ENCODE data around the gene SEC24B. TPM values are rescaled to one million over a fixed set of nuclear protein-coding genes. Genes with fewer than 3 reads are reported as not detected.
"Not testable (repeated sequence)": the region's sequence is repeated elsewhere in the genome, so short reads cannot be mapped to it uniquely, and the experiment has no call there.

The SEC24B gene
- polyA plus RNA-seq, 3 donors, result 39.2 to 43.7 (median 42.3) TPM

DNA sequence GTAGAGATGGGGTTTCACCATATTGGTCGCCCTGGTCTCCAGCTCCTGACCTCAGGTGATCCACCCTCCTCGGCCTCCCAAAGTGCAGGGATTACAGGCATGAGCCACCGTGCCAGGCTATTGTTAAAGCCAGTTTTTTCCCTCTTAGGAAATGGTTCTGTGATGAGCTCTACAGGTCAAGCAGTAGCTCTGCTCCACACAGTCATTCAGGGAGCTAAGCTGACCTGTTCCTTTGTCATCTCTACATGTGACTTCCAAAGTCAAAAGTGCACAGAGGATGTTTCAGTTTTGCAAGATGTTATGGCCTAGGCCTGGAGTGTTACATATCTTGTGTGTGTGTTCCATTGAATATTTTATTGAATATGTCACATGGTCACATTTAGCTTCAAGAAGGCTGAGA is 137.9 kb downstream of the SEC24B start:
- no peak for DNase-seq

DNA sequence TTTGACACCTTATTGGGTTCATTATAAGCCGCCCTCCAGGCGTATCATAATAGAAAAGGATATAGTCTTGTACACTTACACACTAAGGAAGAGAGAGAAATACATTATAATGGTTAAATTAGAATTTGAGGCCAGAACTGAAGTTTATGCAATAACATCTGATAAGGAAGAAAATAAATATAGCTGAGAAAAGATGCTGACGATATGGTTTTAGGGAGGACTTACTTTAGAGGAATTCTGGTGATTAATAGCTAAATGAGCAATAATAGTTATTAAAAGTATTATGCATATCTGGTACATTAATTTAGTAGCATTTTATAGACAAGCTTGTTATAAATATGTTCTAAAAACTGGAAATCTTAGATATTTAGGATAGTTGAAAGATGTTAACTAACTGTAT is 138.5 kb downstream of the SEC24B start:
- no peak for DNase-seq

DNA sequence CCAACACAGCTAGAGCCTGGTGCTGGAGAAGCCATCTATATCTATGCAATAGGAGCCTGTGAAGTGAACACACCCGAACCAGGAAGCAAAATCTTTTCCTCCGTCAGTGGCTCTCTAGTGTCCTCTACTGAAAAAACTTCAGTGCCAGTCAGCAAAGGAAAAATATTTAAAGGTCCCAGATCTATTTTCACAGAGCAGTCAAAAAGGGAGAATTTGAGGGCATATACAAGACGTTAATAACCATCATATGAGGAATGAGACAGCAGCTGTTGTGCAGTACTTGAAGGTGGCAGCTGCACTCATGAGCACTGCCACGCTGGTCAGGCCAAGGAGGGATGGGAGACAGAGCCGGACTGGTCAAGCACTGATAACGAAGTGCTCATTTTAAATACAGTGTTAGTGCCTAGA is 140.8 kb downstream of the SEC24B start:
- no peak for DNase-seq

DNA sequence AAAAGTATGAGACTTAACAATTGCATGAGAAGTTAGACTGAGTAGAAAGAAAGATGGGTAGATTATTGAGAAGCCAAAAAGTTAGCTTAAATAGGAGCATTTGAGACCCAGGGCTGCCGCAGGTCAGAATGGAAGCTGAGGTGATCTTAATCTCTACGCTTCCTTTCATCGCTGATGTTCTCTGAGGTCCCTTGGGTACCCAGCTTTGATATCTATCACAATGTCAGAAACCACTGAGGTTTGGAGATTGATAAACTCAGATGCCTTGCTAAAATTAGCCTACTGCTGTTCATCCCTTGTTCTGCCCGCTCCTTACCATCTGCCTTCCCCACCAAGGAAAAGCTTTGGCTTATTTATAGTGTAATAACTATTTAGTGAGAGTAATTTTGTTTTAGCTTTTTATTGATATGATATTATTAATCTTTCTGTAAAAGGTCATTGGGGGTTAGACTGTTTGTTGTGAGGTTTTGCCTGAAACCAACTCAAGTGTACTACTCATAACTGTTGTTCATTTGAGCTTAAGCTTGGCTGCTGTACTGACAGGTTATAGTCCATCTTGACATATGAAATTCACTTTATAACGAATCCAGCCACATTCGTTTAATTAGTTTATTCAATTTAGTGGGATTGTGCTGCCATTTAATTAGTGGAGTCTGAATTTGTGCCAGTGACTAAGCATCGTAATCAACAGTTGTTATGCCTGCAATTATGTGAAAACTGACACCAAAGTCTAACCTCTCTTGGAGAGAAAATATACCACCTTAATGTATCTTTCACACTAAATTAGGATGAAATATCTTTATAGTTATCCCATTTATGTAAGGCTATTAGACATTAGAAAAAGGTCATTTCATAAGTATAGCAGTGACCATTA is 141.6 kb downstream of the SEC24B start:
- no peak for DNase-seq

DNA sequence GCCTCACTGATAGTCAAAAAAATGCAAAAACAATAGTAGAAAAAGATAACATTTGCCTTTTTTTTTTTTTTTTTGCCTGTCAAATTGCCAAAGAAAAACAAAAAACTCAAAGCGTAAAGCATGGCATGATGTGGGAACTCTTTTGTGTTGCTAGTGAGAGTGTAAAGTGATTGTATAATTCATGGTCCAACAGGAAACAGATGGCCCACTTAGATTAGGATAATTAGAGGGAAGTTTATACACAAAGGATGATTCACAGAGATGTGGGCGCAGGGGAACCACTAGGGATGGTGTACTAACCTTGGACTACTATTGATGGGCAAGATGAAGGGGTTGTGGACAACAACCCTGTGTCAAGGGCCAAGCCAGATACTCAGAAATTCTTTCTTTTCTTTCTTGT is 142.8 kb downstream of the SEC24B start:
- no peak for DNase-seq

DNA sequence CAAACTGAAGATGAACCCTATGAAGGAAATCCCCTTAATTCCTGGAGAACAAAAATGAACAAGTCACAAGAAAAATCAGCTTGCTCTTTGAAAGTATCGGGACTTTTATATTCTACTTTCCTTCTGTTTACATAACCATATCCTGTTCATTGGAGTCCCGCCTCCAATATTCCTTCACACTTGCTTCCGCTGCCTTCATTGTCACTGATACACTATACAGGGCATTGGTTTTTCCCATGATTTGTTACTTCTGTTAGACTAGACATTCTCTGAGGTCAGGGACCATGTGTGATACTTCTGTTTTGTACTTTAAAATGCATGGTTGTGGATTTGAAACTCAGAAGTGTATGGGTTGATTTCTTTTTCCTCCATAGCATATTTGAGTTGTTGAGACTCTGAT is 145.2 kb downstream of the SEC24B start:
- DNase-seq, result no peak

DNA sequence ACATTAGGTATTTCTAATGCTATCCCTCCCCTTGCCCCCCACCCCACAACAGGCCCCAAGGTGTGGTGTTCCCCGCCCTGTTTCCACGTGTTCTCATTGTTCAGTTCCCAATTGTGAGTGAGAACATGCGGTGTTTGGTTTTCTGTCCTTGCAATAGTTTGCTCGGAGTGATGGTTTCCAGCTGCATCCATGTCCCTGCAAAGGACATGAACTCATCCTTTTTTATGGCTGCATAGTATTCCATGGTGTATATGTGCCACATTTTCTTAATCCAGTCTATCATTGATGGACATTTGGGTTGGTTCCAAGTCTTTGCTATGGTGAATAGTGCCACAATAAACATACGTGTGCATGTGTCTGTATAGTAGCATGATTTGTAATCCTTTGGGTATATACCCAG is 146.4 kb downstream of the SEC24B start:
- DNase-seq, result not testable (repeated sequence)

DNA sequence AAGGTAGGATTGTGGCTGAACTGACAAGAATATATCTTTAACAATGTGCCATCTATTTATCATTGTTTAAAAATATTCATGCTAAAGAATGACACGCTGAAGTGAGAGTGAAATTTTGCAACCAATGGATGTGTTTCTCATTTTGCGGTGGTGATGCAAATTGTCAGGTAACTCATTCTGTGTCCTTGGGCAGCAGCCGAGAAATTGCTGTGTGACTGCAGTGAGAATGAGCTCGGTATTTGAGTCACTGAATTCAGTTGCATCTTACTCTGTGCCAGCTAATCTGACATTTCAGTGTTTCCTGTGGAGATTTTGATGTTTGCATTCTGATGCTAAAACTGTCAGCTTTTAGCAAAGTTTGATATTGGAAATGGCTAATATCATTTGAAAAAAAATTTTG is 154.6 kb downstream of the SEC24B start:
- no peak for DNase-seq

DNA sequence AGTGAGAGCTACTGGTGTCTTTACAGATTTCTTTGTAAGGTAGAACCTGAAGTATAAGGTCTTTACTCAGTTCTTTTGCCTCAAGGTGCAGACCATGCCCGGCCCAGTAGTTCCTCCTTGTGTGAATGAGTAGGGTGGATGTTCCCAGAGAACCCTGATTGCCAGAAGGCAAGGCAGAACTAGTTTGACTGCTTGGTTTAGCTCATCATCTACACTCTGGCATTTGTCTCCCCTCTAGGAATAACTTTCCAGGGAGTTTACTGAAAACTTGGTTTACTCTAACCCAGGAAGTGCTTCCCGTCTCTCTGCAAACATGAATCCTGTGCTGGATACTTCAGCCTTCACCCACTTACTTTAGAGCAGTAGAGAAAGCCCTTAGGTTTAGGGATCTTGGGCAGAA is 155.5 kb downstream of the SEC24B start:
- DNase-seq, result no peak

DNA sequence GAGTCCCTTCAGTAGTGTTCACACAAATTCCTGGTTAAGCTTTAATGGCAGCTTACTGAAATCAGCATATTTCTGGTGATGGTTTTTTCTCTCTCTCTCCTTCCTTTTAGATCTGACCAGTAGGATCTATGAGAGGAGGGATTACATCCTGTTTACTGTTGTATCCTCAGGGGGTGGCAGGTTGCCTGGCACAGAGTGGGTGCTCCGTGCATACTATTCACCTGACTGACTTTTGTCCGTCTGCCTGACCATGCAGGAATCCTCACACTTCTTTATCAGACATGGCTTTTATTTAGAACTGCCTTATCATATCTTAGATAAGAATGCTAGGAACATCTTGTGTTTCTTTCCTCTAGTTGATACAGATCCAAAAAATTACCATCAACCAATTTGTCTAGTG is 156.0 kb downstream of the SEC24B start:
- DNase-seq, result no peak

Other genes starting within 250 kb of the SEC24B start
- 10 to 100 TPM; 13.6 to 18.1 (median 14.4) TPM for gene COL25A1, start 131.2 kb upstream of the SEC24B start, polyA plus RNA-seq (ENCODE audit: insufficient read length in 3 of 3)
- gene MCUB, start 126.4 kb downstream of the SEC24B start, polyA plus RNA-seq (ENCODE audit: insufficient read length in 3 of 3), result 1 to 10 TPM; 8.7 to 9.3 (median 9.0) TPM